NCI-H446 treated with DMSO at 0.1 percent for 48 hours (cell line): ENCODE measurements around the gene TCAF1.
"Not testable (repeated sequence)": the region's sequence is repeated elsewhere in the genome, so short reads cannot be mapped to it uniquely, and the experiment has no call there.

ENCODE experiments used
- DNase-seq: peaks from one replicate; lab custom pipeline; 2025; lab: John Stamatoyannopoulos, UW

The TCAF1 gene

DNA sequence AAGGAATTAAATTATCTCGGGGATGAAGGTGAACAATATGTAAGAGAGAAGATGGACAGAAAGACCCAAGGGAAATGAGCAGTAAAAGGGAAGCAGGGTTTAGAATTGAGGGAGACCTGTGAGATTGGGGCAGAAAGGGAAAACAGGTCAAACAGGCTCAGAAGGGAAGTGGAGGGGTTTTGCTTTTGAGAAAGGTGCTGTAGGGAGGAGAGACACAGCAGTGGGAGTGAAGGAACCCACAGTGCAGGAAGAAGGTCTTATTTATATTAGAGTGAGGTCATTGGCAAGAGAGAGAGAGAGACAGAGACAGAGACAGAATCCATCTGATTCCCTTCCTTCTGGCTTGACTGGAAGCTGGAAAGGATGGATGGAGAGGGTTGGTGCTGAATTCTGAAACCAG, 3.5 kb upstream of the TCAF1 start:
- no peak for DNase-seq

DNA sequence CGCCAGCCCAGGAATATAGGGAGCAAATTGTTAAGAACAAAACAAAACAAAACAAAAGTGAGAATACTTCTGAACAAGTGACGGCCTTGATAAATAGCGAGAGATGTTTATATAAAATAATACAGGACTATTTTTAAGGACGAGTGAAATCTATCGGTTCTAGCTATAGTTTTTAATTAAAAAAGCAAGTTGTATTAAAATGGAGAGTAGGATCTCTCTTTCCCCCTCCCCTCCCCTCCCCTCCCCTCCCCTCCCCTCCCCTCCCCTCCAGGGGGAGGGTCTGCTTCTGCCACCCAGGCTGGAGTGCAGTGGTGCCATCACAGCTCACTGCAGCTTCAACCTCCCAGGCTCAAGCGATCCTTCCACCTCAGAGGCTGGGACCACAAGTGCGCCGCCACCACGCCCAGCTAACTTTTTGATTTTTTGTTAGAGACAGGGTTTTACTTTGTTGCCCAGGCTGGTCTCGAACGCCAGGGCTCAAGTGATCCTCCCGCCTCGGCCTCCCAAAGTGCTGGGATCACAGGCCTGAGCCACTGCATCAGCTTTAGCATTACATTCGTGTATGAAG, 440 bp upstream of the TCAF1 start:
- DNase-seq, result no peak

DNA sequence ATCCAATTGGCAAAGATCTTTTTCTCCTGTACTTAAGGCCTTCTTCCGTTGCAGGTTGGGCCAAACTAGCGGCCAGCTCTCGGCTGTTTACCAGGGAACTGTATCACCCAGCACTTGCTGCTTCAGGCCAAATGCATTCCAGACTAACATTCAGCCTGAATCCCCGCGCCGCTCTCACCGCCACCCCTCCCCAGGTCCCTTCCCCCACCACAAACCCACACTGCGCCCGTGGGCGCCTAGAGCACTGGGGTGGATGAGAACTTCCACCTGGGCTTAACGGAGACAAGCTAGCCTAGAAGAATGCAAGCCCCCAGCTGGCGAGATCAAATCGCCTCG, 676 bp downstream of the TCAF1 start:
- no peak for DNase-seq

DNA sequence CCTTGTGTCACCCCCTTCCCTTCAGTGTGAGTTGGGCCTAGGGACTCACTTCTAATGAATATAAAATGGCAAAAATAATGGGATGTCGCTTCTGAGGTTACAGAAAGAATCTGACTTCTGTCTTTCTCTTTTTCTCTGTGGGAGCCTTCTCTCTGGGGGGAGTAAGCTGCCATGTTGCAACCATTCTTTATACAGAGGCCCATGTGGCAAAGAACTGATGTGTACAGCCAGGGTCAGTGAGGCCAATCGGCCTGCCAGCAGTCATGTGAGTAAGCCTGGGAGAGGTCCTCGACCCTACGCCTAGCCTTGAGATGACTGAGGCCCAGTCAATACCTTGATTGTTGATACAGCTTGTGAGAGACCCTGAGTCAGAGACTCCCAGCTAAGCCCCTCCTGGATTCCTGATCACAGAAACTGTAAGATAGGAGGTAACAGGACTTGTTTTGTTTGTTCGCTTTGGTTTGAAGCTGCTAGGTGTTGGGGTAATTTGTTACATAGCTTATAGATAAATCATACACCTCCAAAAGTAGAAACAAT, 1.7 kb downstream of the TCAF1 start:
- no peak for DNase-seq

DNA sequence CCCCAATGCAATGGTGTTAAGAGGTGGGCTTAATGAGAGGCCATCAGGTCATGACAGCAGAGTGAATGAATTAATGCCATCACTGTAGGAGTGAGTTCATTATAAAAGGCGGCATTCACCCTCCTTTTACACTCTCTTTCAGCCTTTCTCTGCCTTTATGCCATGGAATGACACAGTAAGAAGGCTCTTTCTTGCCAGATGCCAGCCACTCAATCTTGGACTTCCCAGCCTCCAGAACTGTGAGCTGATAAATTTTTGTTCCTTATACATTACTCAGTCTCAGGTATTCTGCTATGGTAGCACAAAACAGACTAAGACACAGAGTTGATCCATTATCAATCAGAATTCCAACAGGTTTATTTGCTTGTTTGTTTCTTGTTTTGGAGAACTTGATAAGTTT, 3.2 kb downstream of the TCAF1 start:
- DNase-seq, result no peak

DNA sequence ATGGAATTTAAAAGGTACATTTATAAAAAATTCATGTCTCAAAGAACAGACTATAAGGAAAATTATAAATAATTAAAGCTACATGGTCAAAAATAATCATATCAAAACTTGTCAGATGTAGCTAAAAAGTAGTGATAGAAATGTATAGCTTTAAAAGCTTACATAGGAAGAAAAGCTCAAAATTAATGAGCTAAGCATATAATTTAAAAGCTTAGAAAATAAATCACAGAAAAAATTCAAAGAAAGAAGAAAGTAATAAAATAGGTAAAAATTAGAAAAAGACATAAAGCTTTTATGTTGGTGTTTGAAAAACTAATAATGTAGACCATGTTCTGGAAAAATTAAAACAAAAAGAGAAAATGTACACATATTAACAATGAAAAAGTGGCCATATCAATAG, 5.3 kb downstream of the TCAF1 start:
- no peak for DNase-seq

DNA sequence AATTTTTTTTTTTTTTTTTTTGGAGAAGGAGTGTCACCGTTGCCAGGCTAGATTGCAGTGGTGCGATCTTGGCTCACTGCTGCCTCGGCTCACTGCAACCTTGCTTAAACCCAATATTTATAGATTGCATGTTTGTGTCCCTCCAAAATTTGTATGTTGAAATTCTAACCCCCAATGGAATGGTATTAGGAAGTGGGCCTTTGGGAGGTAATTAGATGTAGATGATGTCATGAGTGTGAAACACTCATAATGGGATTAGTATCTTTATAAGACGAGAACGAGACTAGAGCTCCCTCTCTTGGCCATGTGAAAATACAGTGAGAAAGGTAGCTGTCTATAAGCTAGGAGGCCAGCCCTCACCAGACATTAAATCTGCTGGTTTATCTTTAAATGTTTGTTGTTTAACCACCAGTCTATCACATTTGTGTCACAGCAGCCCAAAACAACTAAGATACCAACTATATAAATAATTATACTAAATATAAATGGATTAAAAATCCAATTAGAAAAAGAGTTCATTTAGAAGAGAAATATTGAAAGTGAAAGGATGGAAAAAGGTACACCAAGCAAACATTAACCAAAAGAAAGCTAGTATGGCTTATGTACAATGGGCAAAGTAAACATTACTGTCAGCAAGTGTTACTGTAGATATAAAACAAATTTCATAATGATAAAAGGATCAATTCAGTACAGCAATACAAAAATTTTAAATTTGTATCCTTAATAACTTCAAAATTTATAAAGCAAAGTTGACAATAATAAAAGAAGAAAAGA, 9.3 kb downstream of the TCAF1 start:
- no peak for DNase-seq

DNA sequence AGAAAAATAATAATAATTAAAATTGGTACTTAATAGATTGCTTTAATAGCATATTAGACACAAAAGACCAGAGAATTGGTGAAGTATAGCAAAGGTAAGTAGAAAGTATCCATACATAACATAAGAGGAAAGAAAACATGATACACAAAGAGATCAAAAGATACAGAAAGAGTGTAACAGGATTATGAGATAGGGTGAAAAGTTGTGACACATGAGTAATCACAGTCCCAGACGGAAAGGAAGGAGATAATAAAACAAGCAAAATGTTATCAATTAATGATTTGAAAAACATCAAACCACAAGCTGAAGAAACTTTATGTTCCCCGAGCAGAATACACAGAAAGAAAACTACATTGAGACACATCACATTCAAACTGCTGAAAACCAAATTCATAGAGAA, 10.5 kb downstream of the TCAF1 start:
- no peak for DNase-seq

DNA sequence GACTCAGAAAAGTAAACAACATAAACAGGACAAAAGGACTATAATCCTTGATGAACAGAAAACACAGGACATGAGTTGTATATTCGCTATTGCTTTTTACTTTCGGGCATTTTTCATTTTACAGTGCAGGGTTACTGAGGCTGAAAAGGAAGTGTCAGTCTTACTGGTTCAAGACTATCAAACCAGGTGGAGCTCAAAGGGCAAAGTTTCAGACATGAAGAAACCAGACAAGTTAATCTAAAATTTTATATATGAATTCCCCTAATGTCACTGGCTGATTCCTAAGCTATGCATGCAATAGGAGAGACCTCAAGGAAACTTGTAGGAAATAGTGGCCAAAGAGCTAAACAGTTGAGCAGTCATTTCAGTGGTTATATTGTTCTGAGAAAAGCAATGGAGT, 11.4 kb downstream of the TCAF1 start:
- no peak for DNase-seq

DNA sequence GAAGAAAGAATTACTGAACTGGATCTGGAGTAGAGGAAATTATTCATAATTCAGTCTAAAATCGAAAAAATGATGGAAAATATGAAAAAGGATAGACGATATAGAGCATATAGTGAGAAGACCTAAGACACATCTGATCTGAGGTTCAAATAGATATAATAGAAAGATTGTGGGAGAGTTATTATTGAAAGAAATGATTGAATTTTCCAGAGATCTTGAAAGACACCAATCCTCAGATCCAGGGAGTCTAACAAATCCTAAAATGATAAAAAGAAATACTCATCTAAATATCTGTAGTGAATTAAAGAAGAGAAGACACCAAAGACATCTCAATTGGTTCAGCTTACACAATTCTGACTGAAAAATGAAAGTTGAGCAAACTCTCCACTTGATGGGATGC, 12.9 kb downstream of the TCAF1 start:
- DNase-seq, result no peak

DNA sequence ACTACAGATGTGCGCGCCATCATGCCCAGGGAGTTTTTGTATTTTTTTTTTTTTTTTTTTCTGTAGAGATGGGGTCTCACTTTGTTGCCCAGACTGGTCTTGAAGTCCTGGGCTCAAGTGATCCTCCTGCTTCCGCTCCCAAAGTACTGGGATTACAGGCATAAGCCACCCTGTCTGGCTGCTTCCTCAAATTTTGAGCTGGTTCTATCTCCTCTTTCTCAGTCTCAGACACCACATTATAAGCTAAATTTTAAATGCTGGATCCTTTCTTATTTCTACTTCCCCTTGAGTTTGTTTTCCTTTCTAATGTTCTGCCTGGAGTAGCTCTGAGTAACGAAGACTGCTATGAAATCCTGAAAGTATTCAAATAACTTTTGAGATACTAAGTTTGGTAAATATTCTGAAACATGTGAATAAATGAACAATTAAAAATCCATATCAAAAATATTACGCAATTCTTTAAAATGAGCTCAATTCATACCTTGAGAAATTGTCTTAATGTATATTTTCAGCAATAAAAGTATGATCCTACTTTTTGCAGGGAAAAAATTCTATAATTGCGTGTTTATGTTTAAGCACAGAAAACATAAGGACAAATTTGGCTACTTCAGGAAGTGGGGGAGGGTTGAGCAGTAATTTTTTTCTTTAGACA, 15.0 kb downstream of the TCAF1 start:
- DNase-seq, result no peak

DNA sequence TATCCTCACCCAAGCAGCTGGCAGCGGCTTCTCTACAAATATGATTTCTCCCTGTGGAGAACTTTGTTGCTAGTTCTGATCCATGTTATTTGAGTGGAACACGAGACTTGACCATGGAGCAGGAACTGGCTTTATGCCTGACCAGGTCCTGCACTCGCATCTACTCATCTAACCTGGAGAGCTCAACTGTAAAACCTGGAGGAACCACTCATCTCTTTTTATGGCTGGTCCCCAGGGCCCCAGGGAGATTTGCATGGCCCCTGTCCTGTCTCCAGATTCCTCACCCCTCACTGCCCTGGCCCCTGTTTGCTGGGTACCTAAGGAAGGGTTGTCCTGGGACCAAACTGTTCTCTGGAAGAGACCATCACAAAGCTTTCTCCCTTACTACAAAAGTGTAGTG, 16.0 kb downstream of the TCAF1 start:
- no peak for DNase-seq

DNA sequence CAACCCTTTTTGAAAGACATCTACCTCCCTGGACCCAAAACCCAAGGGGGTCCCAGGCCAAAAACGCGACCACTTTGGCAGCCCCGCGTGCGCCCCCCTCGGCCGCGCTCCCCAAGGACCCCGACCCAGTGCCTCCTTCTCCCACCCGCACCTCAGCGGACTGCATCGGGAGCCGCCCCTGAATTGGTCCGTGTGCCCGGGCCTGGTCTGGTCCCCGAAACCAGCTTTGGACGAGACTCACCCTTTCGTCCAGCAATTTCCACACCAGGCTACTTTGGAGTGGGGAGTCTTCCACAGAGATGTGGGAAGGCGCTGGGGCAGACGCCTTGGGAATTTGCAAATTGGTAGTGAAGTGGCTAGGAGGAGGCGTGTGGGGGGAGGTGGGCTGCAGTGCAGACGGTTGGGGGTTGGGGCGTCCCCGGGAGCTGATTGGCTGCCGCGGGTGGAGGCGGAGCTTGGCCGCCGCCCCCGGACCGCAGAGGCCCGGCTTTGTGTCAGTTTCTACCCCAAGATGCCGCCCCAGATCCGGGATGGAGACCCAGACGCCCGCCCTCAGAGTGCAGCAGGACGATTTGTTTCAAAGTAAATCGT, 16.9 kb downstream of the TCAF1 start:
- peak; percentile 71 for DNase-seq

DNA sequence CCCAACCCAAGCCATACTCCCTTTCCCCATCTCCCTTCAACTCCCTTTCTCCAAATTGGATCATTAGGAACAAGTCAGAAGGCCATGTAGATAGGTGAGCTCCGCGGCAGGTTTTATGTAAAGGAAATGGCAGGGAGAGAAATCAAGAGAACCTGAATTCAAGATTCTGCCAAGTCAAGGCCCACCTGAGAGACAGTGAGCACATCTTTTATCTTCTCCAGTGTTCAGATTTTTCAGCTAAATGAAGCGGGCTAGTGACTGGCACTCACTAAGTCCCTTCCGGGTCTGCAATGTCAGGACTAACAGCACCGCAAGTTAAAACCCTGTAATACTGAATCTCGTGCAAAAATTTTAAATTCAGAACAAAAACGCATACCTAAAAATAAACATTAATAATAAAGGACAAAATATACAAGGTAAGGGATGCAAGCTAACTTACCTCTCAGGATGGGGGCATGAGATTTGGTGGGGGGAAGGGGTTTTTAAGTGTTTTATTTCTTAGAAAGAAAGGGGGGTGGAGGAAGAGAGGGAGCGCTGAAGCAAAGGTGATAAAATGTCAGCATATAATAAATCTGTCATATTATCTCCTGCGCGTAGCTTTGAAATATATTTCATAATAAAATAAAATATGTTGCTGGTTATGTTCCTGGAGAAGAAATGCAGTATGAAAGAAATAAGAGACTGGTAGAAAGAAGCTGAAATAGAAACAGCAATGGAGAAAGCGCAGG, 17.6 kb downstream of the TCAF1 start:
- no peak for DNase-seq

DNA sequence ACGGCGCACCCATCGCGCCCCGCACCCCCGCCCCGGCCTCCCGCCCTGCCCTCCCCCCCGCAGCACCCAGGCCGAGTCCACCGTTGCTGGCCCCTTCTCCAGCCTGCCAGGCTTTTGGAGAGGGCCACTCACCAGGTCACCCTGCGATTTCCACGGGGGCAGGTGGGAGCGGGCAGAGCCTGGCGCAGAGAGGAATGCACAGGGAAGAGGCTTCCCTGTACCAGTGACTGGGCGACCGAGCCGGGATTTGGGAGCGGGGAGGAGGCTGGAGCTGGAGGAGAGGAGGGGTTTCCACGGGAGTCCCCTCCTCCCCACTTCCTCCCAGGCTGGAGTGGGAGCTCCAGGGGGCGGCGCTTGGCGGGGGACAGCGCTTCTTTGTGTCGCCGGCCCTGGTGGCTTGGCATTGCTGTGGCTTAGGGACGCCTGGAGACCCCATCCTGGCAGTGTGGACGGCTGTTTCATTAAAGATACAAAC, 19.3 kb downstream of the TCAF1 start:
- DNase-seq, result peak; percentile 68

DNA sequence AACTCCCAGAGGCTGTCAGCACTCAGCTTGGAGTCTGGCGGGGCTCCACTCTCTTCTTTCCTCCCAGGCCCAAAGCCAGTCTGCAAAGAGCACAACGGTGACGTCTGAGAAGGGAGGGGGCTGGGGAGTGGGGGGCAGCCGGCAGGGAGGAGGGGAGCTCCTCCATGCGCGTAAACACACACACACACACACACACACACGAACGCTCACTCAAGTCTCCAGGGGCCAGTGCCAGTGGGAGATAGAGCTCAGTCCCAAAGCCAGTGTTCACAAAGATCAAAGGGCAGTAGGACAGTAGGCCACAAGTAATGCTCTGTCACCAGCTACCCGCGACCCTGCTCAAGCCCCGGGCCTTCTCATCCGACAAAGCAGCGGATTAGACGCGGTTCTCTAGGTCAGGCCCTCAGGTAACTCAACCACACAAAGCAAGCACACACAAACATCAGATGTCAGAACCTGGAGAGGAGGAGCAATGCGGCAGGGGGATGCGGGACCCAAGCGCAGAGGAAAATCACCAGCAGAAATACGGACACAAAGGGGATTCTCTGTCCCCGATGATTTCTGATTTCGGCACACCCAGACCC, 19.9 kb downstream of the TCAF1 start:
- no peak for DNase-seq

DNA sequence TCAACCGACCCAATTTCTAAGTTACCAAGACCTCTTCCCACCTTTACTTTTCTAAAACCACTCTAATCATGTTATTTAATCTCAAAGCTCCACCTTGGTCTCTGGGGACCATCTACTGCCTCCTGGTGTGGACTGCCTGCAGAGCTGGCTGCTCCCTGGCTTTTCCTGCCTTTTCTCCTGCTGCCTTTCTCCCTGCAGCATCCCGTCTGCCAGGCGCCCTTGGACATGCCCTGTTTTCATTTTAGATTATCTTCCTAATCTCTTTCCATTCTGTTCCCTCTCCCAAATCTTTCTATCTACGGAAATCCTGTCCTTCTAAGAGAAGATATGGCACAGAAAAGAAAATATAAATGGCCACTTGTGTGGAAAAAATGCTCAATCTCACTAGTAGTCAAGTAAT, 23.1 kb downstream of the TCAF1 start:
- no peak for DNase-seq

DNA sequence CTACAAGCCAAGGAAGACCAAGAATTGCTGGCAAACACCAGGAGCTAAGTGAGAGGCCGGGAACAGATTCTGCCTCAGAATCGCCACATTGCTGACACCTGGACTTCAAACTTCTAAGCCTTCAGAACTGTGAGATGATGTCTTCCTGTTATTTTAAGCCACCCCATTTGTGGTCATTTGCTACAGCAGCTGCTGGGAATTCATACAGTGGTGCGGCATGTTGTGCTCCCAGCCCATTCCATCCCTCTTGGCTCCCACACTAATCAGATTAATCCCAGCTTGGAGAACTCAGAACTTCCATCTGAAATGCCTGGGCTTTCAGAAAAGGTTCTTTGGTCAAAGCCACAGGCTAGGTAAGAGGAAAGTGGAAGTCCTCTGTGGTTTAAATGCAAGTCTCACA, 24.9 kb downstream of the TCAF1 start:
- no peak for DNase-seq

DNA sequence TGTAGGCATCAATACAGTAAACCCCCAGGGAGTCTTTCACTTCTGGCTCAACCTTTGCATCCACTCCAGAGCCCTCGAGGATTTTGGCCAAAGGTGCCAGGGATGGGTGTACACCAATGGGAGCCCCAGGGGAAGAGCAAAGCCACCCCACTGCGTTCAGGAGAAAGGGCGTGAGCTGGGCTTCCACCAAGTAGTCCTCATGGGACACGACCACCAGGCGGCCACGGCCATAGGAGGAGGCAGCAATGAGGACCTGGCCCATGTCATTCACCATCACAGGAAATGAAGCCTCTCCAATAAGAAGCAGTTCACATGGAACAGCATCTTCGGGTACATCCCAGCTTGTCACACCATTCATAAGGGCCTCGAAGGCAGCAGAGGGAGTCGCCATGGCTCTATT, 25.8 kb downstream of the TCAF1 start:
- no peak for DNase-seq

DNA sequence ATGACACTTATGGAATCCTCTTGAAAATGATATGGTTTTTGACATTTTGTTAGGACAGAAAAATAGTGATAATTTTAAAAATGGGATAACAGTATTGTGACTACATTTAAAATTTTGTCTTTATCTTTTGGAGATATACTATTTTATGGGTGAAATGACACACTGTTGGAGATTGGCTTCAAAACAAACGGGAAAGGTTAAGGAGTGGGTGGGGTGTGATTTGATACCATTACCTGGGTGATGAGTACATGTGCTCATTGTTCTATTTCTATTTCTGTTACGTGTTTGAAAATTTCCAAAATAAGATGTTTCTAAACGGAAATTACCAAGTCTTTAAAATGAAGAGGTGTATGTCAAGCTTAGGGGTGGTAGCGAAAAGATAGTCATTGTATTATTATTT, 28.7 kb downstream of the TCAF1 start:
- not testable (repeated sequence) for DNase-seq

DNA sequence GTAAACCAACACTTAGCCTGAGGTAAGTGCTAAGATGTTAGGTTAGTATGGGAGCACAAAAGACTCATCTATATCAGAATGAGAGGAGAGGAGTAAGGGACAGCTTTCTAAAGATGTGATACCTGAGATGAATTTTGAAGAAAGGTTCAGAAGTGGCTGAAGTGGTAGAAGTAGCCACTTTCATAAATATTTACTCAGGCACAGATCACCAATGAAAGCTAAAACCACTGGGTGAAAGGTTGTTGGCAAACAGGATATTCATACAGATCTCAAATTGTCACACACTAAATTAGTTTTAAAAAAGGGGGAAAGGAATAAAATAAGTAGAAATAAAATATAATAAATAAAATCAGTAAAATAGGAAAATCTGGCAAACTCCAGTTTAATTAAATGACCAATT, 30.4 kb downstream of the TCAF1 start:
- not testable (repeated sequence) for DNase-seq

DNA sequence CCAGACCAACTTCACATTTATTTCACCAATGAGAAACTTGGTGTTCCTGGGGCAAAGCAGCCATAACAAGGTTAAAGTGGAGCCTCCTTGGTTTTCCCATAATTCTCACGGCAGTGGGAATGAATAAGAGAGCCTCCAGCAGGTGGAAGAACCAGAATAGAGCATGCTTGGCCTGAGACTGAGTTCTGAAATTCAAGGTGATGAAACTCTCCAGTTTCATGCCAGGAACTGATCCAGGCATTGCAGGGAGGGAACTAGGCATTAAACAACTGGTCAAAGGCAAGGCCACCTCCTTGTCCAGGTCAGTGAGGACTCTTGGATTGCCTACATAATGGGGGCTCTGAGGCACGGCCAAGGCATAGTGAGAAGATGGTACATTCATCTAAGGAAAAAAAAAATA, 44.0 kb downstream of the TCAF1 start:
- DNase-seq, result not testable (repeated sequence)
